KMS-11 (cell line): ENCODE measurements around the gene LZTS2.

ENCODE experiments used
- H2AFZ ChIP-seq: fragments of 200-600 bp; sonication (generic); 2 replicates; pipeline ENCODE4 v1.6.1; 2016; ENCODE audit warnings: antibody characterized with exemption, mixed run types, low read depth
- H3K27ac ChIP-seq: fragments of 200-600 bp; sonication (generic); 2 replicates; pipeline ENCODE4 v1.6.1; 2016; ENCODE audit warnings: mild to moderate bottlenecking, mixed run types
- H3K27me3 ChIP-seq: fragments of 200-600 bp; sonication (generic); 2 replicates; pipeline ENCODE4 v1.6.1; 2017; ENCODE audit warnings: mild to moderate bottlenecking, low read depth, mixed run types, moderate library complexity; ENCODE audit not compliant: insufficient read depth
- H3K36me3 ChIP-seq: fragments of 200-600 bp; sonication (generic); 2 replicates; pipeline ENCODE4 v1.6.1; 2017; ENCODE audit warnings: mild to moderate bottlenecking, mixed run types; ENCODE audit not compliant: insufficient read depth
- H3K4me1 ChIP-seq: fragments of 200-600 bp; sonication (generic); 2 replicates; pipeline ENCODE4 v1.6.1; 2016; ENCODE audit warnings: mild to moderate bottlenecking, low read depth, mixed run types; ENCODE audit not compliant: poor library complexity, severe bottlenecking
- H3K4me2 ChIP-seq: fragments of 200-600 bp; sonication (generic); 2 replicates; pipeline ENCODE4 v1.7.0; 2016; ENCODE audit warnings: mild to moderate bottlenecking, mixed run types
- H3K4me3 ChIP-seq: fragments of 200-600 bp; sonication (generic); IDR thresholded peaks from 2 replicates; pipeline ENCODE4 v1.6.1; 2017; ENCODE audit warnings: low read depth, low read length, mixed read lengths; ENCODE audit not compliant: insufficient read depth
- H3K79me2 ChIP-seq: fragments of 200-600 bp; sonication (generic); 2 replicates; pipeline ENCODE4 v1.6.1; 2016; ENCODE audit warnings: low read depth, mixed run types; ENCODE audit not compliant: insufficient read depth
- H3K9ac ChIP-seq: fragments of 200-600 bp; sonication (generic); 2 replicates; pipeline ENCODE4 v1.6.1; 2016; ENCODE audit warnings: mild to moderate bottlenecking, mixed run types
- H4K20me1 ChIP-seq: fragments of 200-600 bp; sonication (generic); 2 replicates; pipeline ENCODE4 v1.6.1; 2016; ENCODE audit warnings: mild to moderate bottlenecking, mixed run types; ENCODE audit not compliant: insufficient read depth
- CTCF ChIP-seq: fragments of 200-600 bp; sonication (generic); conservative IDR thresholded peaks from 2 replicates; pipeline ENCODE4 v1.6.1; 2017; ENCODE audit warnings: low read depth, mild to moderate bottlenecking, antibody characterized with exemption, low read length, moderate library complexity, mixed read lengths

Gene LZTS2

DNA sequence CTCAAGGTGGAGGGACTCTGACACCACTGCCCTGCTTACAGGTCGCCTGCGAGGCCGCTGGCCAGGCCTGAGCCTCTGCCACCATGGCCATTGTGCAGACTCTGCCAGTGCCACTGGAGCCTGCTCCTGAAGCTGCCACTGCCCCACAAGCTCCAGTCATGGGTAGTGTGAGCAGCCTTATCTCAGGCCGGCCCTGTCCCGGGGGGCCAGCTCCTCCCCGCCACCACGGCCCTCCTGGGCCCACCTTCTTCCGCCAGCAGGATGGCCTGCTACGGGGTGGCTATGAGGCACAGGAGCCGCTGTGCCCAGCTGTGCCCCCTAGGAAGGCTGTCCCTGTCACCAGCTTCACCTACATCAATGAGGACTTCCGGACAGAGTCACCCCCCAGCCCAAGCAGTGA, 2.8 kb downstream of the LZTS2 start:
- Histone ChIP-seq H3K4me1 (peaks cover 16% of the 10 kb centered on the region), H3K27me3 (no peaks in the 10 kb centered on the region), H3K36me3 (no peaks in the 10 kb centered on the region), H4K20me1 (no peaks in the 10 kb centered on the region), H3K27ac (no peak overlapping the region), H2AFZ (no peak overlapping the region), H3K4me2 (no peak overlapping the region), H3K79me2 (no peaks in the 10 kb centered on the region), H3K4me3 (no peak overlapping the region), H3K9ac (no peak overlapping the region)
- TF ChIP-seq CTCF: no peak

DNA sequence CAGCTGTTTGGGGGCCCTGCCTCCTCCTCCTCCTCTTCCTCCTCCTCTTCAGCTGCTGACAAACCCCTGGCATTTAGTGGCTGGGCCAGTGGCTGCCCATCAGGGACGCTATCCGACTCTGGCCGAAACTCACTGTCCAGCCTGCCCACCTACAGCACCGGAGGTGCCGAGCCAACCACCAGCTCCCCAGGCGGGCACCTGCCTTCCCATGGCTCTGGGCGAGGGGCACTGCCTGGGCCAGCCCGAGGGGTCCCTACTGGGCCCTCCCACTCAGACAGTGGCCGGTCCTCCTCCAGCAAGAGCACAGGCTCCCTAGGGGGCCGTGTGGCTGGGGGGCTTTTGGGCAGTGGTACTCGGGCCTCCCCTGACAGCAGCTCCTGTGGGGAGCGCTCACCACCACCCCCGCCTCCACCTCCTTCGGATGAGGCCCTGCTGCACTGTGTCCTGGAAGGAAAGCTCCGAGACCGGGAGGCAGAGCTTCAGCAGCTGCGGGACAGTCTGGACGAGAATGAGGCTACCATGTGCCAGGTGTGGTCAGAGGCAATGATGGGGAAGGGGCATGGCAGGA, 4.1 kb downstream of the LZTS2 start:
- Histone ChIP-seq H3K27me3 (no peaks in the 10 kb centered on the region), H3K9ac (no peak overlapping the region), H4K20me1 (no peaks in the 10 kb centered on the region), H3K79me2 (no peaks in the 10 kb centered on the region), H3K4me1 (peaks cover 12% of the 10 kb centered on the region), H3K27ac (no peak overlapping the region), H3K4me2 (no peak overlapping the region), H3K36me3 (no peaks in the 10 kb centered on the region), H3K4me3 (no peak overlapping the region), H2AFZ (no peak overlapping the region)
- TF ChIP-seq CTCF: no peak

GRCh38 chr10:101005361-101005760, 5.8 kb downstream of the LZTS2 start:
- no peaks in the 10 kb centered on the region for H3K27me3 ChIP-seq
- H3K27ac ChIP-seq: no peak overlapping the region
- no peak overlapping the region for H3K4me3 ChIP-seq
- no peak for TF ChIP-seq CTCF
- peaks cover 6% of the 10 kb centered on the region for H3K4me1 ChIP-seq
- no peaks in the 10 kb centered on the region for H3K79me2 ChIP-seq
- H3K9ac ChIP-seq: no peak overlapping the region
- H3K4me2 ChIP-seq: no peak overlapping the region
- no peaks in the 10 kb centered on the region for H3K36me3 ChIP-seq
- no peaks in the 10 kb centered on the region for H4K20me1 ChIP-seq
- H2AFZ ChIP-seq: no peak overlapping the region

DNA sequence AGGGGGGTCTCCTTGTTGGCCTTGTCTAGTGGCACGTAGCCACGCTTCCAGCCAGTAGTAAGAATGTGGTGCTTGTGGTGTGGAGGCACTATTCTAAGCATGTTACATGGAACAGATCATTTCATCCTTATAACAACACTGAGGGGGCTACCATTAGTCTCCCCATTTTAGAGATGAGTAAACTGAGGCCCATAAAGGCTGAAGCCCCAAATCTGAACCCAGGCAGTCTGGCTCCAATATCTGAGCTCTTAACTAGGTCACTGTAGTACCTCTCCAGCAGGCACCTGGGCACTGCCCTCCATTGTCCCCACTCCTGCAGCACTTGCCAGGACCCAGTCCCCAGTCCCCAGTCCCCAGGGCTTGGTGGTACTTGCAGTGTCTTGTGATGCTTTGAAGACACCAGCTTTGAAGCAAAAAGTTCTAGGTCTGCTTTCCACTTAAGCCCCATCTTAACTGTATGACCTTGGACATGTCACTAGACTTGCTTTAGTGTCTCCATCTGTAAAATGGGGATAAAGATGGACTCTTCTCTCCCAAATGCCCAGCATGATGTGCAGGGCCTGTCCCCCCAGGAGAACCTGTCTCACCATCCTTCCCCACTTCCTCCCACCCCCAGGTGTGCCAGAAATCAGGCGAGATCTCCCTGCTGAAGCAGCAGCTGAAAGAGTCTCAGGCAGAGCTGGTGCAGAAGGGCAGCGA, 6.4 kb downstream of the LZTS2 start:
- Histone ChIP-seq H3K27me3 (no peaks in the 10 kb centered on the region), H3K79me2 (no peaks in the 10 kb centered on the region), H3K4me2 (no peak overlapping the region), H4K20me1 (no peaks in the 10 kb centered on the region), H3K4me3 (no peak overlapping the region), H3K27ac (no peak overlapping the region), H2AFZ (no peak overlapping the region), H3K36me3 (no peaks in the 10 kb centered on the region), H3K4me1 (peaks cover 6% of the 10 kb centered on the region), H3K9ac (no peak overlapping the region)
- no peak for TF ChIP-seq CTCF
